GM19193 (cell line): ENCODE data around the gene F9.

ENCODE experiments used
- POLR2A ChIP-seq: IDR thresholded peaks from 4 replicates; pipeline ENCODE4 v1.6.1; 2011; ENCODE audit not compliant: insufficient read depth, insufficient read length; ENCODE audit errors: extremely low read depth

The F9 gene

GRCh38 chrX:139530550-139530949, at the start of gene F9:
TSS of gene F9 (plus strand) at chrX:139530739. CDS start at chrX:139530765, 26 bp downstream.
- no peak for TF ChIP-seq POLR2A

GRCh38 chrX:139483699-139484098, 46.8 kb upstream of the F9 start:
- TF ChIP-seq POLR2A = no peak

GRCh38 chrX:139484591-139484990, 45.9 kb upstream of the F9 start:
- TF ChIP-seq POLR2A = no peak

GRCh38 chrX:139495324-139495723, 35.2 kb upstream of the F9 start:
- TF ChIP-seq POLR2A = no peak

GRCh38 chrX:139506333-139506732, 24.2 kb upstream of the F9 start:
- no peak for TF ChIP-seq POLR2A

GRCh38 chrX:139508099-139508498, 22.4 kb upstream of the F9 start:
- no peak for TF ChIP-seq POLR2A

- TF ChIP-seq POLR2A = no peak
Observed at GRCh38 chrX:139518475-139518874, 12.1 kb upstream of the F9 start.

- no peak for TF ChIP-seq POLR2A
Observed at GRCh38 chrX:139532834-139533233, 2.3 kb downstream of the F9 start.

- TF ChIP-seq POLR2A = no peak
Observed at GRCh38 chrX:139533444-139533843, 2.9 kb downstream of the F9 start.

GRCh38 chrX:139538907-139539790, 8.6 kb downstream of the F9 start:
- TF ChIP-seq POLR2A = no peak

GRCh38 chrX:139542652-139543051, 12.1 kb downstream of the F9 start:
- TF ChIP-seq POLR2A = no peak

- no peak for TF ChIP-seq POLR2A
Observed at GRCh38 chrX:139543920-139544319, 13.4 kb downstream of the F9 start.

- TF ChIP-seq POLR2A = no peak
Observed at GRCh38 chrX:139544591-139544990, 14.1 kb downstream of the F9 start.

- TF ChIP-seq POLR2A = no peak
Observed at GRCh38 chrX:139554376-139554775, 23.8 kb downstream of the F9 start.

- no peak for TF ChIP-seq POLR2A
Observed at GRCh38 chrX:139554991-139555675, 24.6 kb downstream of the F9 start.
